ENCODE data around the gene P2RY8. TPM values are rescaled to one million over a fixed set of nuclear protein-coding genes. Genes with fewer than 3 reads are reported as not detected.
A peak's percentile ranks its signal among the peaks of the same experiment; 100 is the strongest.
"Not testable (repeated sequence)": the region's sequence is repeated elsewhere in the genome, so short reads cannot be mapped to it uniquely, and the experiment has no call there.

Gene P2RY8
- total RNA-seq, 1 donor from 2014 or later: 0.52 TPM

GRCh38 chrX:1545776-1546408, 8.9 kb upstream of the P2RY8 start:
- no peak for ATAC-seq

GRCh38 chrX:1542994-1543725, 6.2 kb upstream of the P2RY8 start:
- no peak for ATAC-seq

GRCh38 chrX:1539146-1539545, 2.2 kb upstream of the P2RY8 start:
- ATAC-seq: not testable (repeated sequence)

- not testable (repeated sequence) for ATAC-seq
These were observed 718 bp upstream of the P2RY8 start for GRCh38 chrX:1537716-1538090.

GRCh38 chrX:1536712-1537030, 314 bp downstream of the P2RY8 start:
- ATAC-seq: peak; percentile 23

GRCh38 chrX:1535241-1536041, 1.5 kb downstream of the P2RY8 start:
- no peak for ATAC-seq

GRCh38 chrX:1534301-1535168, 2.5 kb downstream of the P2RY8 start:
- no peak for ATAC-seq

GRCh38 chrX:1533058-1533457, 3.9 kb downstream of the P2RY8 start:
- no peak for ATAC-seq

GRCh38 chrX:1531096-1531890, 5.7 kb downstream of the P2RY8 start:
- ATAC-seq: no peak

- no peak for ATAC-seq
These were observed 7.2 kb downstream of the P2RY8 start for GRCh38 chrX:1529756-1530155.

- ATAC-seq: no peak
These were observed 7.7 kb downstream of the P2RY8 start for GRCh38 chrX:1529328-1529727.

GRCh38 chrX:1528884-1529203, 8.1 kb downstream of the P2RY8 start:
- ATAC-seq: no peak

GRCh38 chrX:1528186-1528883, 8.7 kb downstream of the P2RY8 start:
- no peak for ATAC-seq

- ATAC-seq: no peak
These were observed 9.5 kb downstream of the P2RY8 start for GRCh38 chrX:1527457-1527856.

GRCh38 chrX:1526565-1526964, 10.4 kb downstream of the P2RY8 start:
- no peak for ATAC-seq

GRCh38 chrX:1525583-1526355, 11.2 kb downstream of the P2RY8 start:
- no peak for ATAC-seq

GRCh38 chrX:1524874-1525582, 12.0 kb downstream of the P2RY8 start:
- no peak for ATAC-seq

- ATAC-seq: not testable (repeated sequence)
These were observed 14.1 kb downstream of the P2RY8 start for GRCh38 chrX:1522905-1523304.

- ATAC-seq: peak; percentile 77
These were observed 15.5 kb downstream of the P2RY8 start for GRCh38 chrX:1521459-1521956.

- ATAC-seq: no peak
These were observed 16.6 kb downstream of the P2RY8 start for GRCh38 chrX:1520350-1520749.

All from esophagus mucosa (tissue), 1 donor.